K562 (cell line): ENCODE measurements around the gene PTPN12. TPM values are rescaled to one million over a fixed set of nuclear protein-coding genes. Genes with fewer than 3 reads are reported as not detected.

Experiments used
- ATAC-seq: fragments of 200-7000 bp; cut with Tn5 transposase; 3 replicates; pipeline ENCODE4 v1.9.1; 2020; ENCODE audit warnings: moderate library complexity
- BruUV-seq: library from RNA; stranded (reverse); fragments of 400-500 nt; replicated peaks from 2 replicates; lab custom pipeline; 2021; lab: Mats Ljungman, UMichigan
- CTCF ChIA-PET: fragments of 300-600 bp; formaldehyde crosslinking; extraction: SDS; loops from one replicate; lab custom pipeline; 2021; ENCODE audit warnings: low intra/inter-chr PET ratio; lab: Yijun Ruan, JAX
- POLR2A ChIA-PET: fragments of 300-600, 350-650 bp; sonication (Branson Sonifier 250); formaldehyde crosslinking; extraction: SDS; loops from one replicate; lab custom pipeline; 2021; ENCODE audit warnings: antibody characterized with exemption, inconsistent platforms; lab: Yijun Ruan, JAX
- DNase-seq, 4 experiments: peaks; one replicate each; pipeline versions ENCODE4 v3.0.0 to v3.0.0-alpha.2; 2011 to 2018; ENCODE audit warnings: low spot score in 3 of 4, mixed read lengths in 3 of 4; ENCODE audit errors: extremely low read depth in 1 of 4
- FAIRE-seq: peaks from 2 replicates; lab custom pipeline; 2011; peaks lifted over from hg19 to GRCh38; lab: Jason Lieb, UNC
- H2AFZ ChIP-seq: 2 replicates; pipeline ENCODE4 v1.6.0; 2011; ENCODE audit warnings: low read depth, low read length, control low read depth, inconsistent platforms
- H3K27ac ChIP-seq: fragments of 200-600 bp; 3 replicates; pipeline ENCODE4 v1.8.0; 2011; ENCODE audit warnings: low read depth, mild to moderate bottlenecking, control low read depth, inconsistent platforms, low read length, moderate library complexity, mixed read lengths; ENCODE audit errors: extremely low read depth
- H3K27me3 ChIP-seq, 2 experiments: fragments of 300-600 bp in 1 of 2; 2 replicates in 1 of 2; 3 replicates in 1 of 2; pipeline versions ENCODE4 v1.6.0 to v1.8.0; 2011; ENCODE audit warnings: inconsistent platforms in 2 of 2, low read length in 2 of 2, mild to moderate bottlenecking in 1 of 2, mixed read lengths in 1 of 2, moderate library complexity in 1 of 2; ENCODE audit not compliant: control insufficient read depth in 2 of 2, insufficient read depth in 2 of 2
- H3K36me3 ChIP-seq: fragments of 300-600 bp; 3 replicates; pipeline ENCODE4 v1.8.0; 2011; ENCODE audit warnings: mild to moderate bottlenecking, low read length, inconsistent platforms; ENCODE audit not compliant: control insufficient read depth, insufficient read depth
- H3K4me1 ChIP-seq, 2 experiments: fragments of 200-600 bp in 1 of 2; replicated peaks in 1 of 2; 2 replicates in 1 of 2; 3 replicates in 1 of 2; pipeline versions ENCODE4 v1.5.1 to v1.8.0; 2011; ENCODE audit warnings: inconsistent platforms in 2 of 2, low read length in 2 of 2, mild to moderate bottlenecking in 1 of 2, mixed read lengths in 1 of 2, moderate library complexity in 1 of 2; ENCODE audit not compliant: control insufficient read depth in 2 of 2, insufficient read depth in 2 of 2
- H3K4me2 ChIP-seq: 2 replicates; pipeline ENCODE4 v1.6.1; 2011; ENCODE audit warnings: low read length, control low read depth, inconsistent platforms, mixed read lengths; ENCODE audit not compliant: insufficient read depth
- H3K4me3 ChIP-seq: fragments of 200-600 bp; sonication (generic), shearing (Covaris generic); 2 replicates; pipeline ENCODE4 v1.5.1; 2016; ENCODE audit warnings: control low read depth, inconsistent platforms
- H3K79me2 ChIP-seq: fragments of 200-600 bp; 3 replicates; pipeline ENCODE4 v1.8.0; 2011; ENCODE audit warnings: low read length, inconsistent platforms; ENCODE audit not compliant: control insufficient read depth, insufficient read depth
- H3K9ac ChIP-seq, 2 experiments: 2 replicates each; pipeline versions ENCODE4 v1.6.0 to v1.6.1; 2011; ENCODE audit warnings: low read depth in 2 of 2, low read length in 2 of 2, control low read depth in 1 of 2, inconsistent platforms in 1 of 2, mild to moderate bottlenecking in 1 of 2, mixed read lengths in 1 of 2; ENCODE audit not compliant: insufficient read depth in 1 of 2
- H3K9me1 ChIP-seq: one replicate; pipeline ENCODE4 v1.6.0; 2011; ENCODE audit warnings: inconsistent platforms, mild to moderate bottlenecking, low read length, moderate library complexity; ENCODE audit not compliant: control insufficient read depth, insufficient read depth
- H3K9me3 ChIP-seq: replicated peaks from 2 replicates; pipeline ENCODE4 v1.5.1; 2011; ENCODE audit warnings: low read depth, low read length, inconsistent platforms; ENCODE audit not compliant: control insufficient read depth, insufficient read depth
- H4K20me1 ChIP-seq: replicated peaks from 2 replicates; pipeline ENCODE4 v1.6.1; 2011; ENCODE audit warnings: low read length, inconsistent platforms, mixed read lengths; ENCODE audit not compliant: control insufficient read depth, insufficient read depth
- CBX1 ChIP-seq: sonication (generic); IDR thresholded peaks from 2 replicates; pipeline ENCODE4 v1.6.1; 2016; ENCODE audit warnings: antibody characterized with exemption, low read depth, mild to moderate bottlenecking
- CEBPB ChIP-seq: fragments of 450-650 bp; IDR thresholded peaks from 2 replicates; pipeline ENCODE4 v1.6.1; 2016; ENCODE audit warnings: missing genetic modification characterization, missing compliant biosample characterization
- CEBPG ChIP-seq, 3 experiments: fragments of 200-800 bp in 1 of 3; sonication (Bioruptor generic) in 1 of 3; sonication (generic) in 1 of 3; formaldehyde crosslinking in 1 of 3; IDR thresholded peaks in 2 of 3; conservative IDR thresholded peaks in 1 of 3; 2 replicates each; pipeline versions ENCODE4 v1.6.1 to v1.8.0; 2016 to 2022; ENCODE audit warnings: missing compliant biosample characterization in 2 of 3, missing genetic modification characterization in 2 of 3, mild to moderate bottlenecking in 1 of 3, missing genetic modification reagents in 1 of 3
- DNMT1 ChIP-seq: fragments of 450-650 bp; IDR thresholded peaks from 2 replicates; pipeline ENCODE4 v1.6.1; 2016; ENCODE audit warnings: antibody characterized with exemption, mild to moderate bottlenecking
- NELFE ChIP-seq: IDR thresholded peaks from 2 replicates; pipeline ENCODE4 v1.6.1; 2011; ENCODE audit warnings: mild to moderate bottlenecking; ENCODE audit not compliant: insufficient read depth, insufficient read length
- NFIC ChIP-seq: fragments of 450-650 bp; IDR thresholded peaks from 2 replicates; pipeline ENCODE4 v1.6.1; 2017; ENCODE audit warnings: mild to moderate bottlenecking, inconsistent platforms
- NFXL1 ChIP-seq: fragments of 450-650 bp; formaldehyde crosslinking; IDR thresholded peaks from 2 replicates; pipeline ENCODE4 v1.4.0; 2021; ENCODE audit warnings: mild to moderate bottlenecking
- SMAD3 ChIP-seq: fragments of 450-650 bp; formaldehyde crosslinking; conservative IDR thresholded peaks from 2 replicates; pipeline ENCODE4 v1.4.0; 2020; ENCODE audit warnings: mild to moderate bottlenecking
- ZMIZ1 ChIP-seq, 2 experiments: fragments of 150-350 bp in 1 of 2; IDR thresholded peaks; 2 replicates each; pipeline ENCODE4 v1.6.1; 2012 to 2016; ENCODE audit warnings: low read depth in 2 of 2, low read length in 2 of 2, mild to moderate bottlenecking in 1 of 2, moderate library complexity in 1 of 2
- ZNF280B ChIP-seq: fragments of 250-450 bp; sonication (Bioruptor Pico); IDR thresholded peaks from 2 replicates; pipeline ENCODE4 v1.5.1; 2021; ENCODE audit warnings: mild to moderate bottlenecking
- ZSCAN32 ChIP-seq: fragments of 450-650 bp; formaldehyde crosslinking; IDR thresholded peaks from 2 replicates; pipeline ENCODE4 v1.4.0; 2020; ENCODE audit warnings: mild to moderate bottlenecking, moderate library complexity
- WGBS: fragments of 100-300 bp; shearing (Covaris generic); methylation state at CpG from one replicate; pipeline ENCODE4 v1.1.6; 2016; ENCODE audit warnings: low coverage, mixed read lengths; ENCODE audit not compliant: insufficient coverage; ENCODE audit errors: missing lambda C conversion rate; 5-methylcytosine and 5-hydroxymethylcytosine counted together
- in situ Hi-C: fragments of 300-500 bp; cut with MboI; formaldehyde crosslinking; loops from 4 replicates; pipeline ENCODE4 v1.15.0; 2018; ENCODE audit warnings: inconsistent platforms, mixed read lengths
- intact Hi-C: fragments of 100-400 bp; cut with micrococcal nuclease; formaldehyde crosslinking; loops from 2 replicates; pipeline ENCODE4 v1.14.2; 2022
- polyA plus RNA-seq, 8 experiments: library from polyadenylated mRNA; depleted of rRNA in 4 of 8; stranded (reverse) in 5 of 8; unstranded in 3 of 8; fragments of >200 nt; fragmentation: Nextera tagmentation in 2 of 8; fragmentation: Illumina TruSeq in 1 of 8; extraction: Ambion mirVana in 2 of 8; extraction: Trizol in 1 of 8; gene quantifications; 2 replicates each; pipeline versions ENCODE4 v1.2.1 to v1.2.3, GENCODE V29; 2011 to 2014; ENCODE audit warnings: inconsistent platforms in 1 of 8, missing spikeins in 1 of 8
- total RNA-seq, 7 experiments: library from RNA; depleted of rRNA in 6 of 7; stranded (reverse); fragments of >200 nt in 6 of 7; fragmentation: Illumina TruSeq in 2 of 7; extraction: Trizol in 2 of 7; gene quantifications; 2 replicates each; pipeline versions ENCODE4 v1.2.1 to v1.2.3, GENCODE V29; 2011 to 2021; ENCODE audit warnings: low replicate concordance in 1 of 7
- TF ChIP-seq, protein P1 (sequence below): fragments of 250-450 bp; sonication (Bioruptor Pico); IDR thresholded peaks from 2 replicates; pipeline ENCODE4 v1.5.0; 2020; ENCODE audit warnings: mild to moderate bottlenecking
- TF ChIP-seq, protein P2 (sequence below): IDR thresholded peaks from 2 replicates; pipeline ENCODE4 v1.6.1; 2011; ENCODE audit not compliant: insufficient read length; ENCODE audit errors: extremely low read depth

PTPN12 gene
- total and polyA plus RNA-seq, 9 of the 15 experiments (the other 6 are each of a cell fraction or from before 2014, with no cell fraction given) = 15.3 to 79.8 (median 26.6) TPM

DNA sequence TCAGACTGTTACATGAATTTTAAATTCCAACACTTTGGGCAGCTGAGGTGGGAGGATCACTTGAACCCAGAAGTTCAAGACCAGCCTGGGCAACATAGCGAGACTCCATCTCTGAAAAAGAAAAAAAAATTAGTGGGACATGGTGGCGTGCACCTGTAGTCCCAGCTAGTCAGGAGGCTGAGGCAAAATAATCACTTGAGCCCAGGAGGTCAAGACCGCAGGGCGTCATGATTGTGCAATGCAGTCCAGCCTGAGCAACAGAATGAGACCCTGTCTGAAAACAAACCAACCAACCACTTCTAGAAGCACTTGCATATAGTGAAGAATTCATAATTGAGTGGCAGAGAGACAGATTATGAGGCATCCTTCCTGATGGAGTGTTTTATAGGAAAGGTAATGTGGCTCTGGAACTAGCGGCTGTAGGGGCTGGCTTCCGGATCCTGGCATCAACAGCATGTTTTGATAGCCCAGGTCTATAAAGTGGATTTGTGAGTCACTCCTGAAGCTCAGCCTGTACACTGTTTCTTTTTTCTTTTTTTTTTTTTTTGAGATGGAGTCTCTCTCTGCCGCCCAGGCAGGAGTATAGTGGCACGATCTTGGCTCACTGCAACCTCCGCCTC is 118.9 kb downstream of the PTPN12 start:
- POLR2A ChIA-PET = interaction anchor here (0.7 kb wide), 1 partner anchor 475 kb away, joined by 3 read pairs; no protein-coding TSS in a partner anchor
- no peak overlapping the region for H3K27ac ChIP-seq
- H3K9me3 ChIP-seq = no peaks in the 10 kb centered on the region
- no peaks in the 10 kb centered on the region for H3K36me3 ChIP-seq
- no TSS peak for BruUV-seq
- no peak for DNase-seq
- in situ Hi-C loops = loop anchor here (5.0 to 25.0 kb wide), 2 partner anchors 96 to 556 kb away; no protein-coding TSS in a partner anchor
- no peak for FAIRE-seq
- H4K20me1 ChIP-seq = no peaks in the 10 kb centered on the region
- CTCF ChIA-PET = interaction anchor here (0.7 kb wide), 1 partner anchor 722 kb away, joined by 3 read pairs; no protein-coding TSS in a partner anchor
- no peaks in the 10 kb centered on the region for H3K27me3 ChIP-seq
- ATAC-seq = no peak
- intact Hi-C loops = loop anchor here (5.0 to 10.0 kb wide), 3 partner anchors 286 to 569 kb away; no protein-coding TSS in a partner anchor
- WGBS = 90% methylated on average over 9 of the region's 9 CpGs
- H2AFZ ChIP-seq = no peak overlapping the region
- H3K4me2 ChIP-seq = no peak overlapping the region
- H3K9me1 ChIP-seq = no peaks in the 10 kb centered on the region
- no peaks in the 10 kb centered on the region for H3K79me2 ChIP-seq
- H3K9ac ChIP-seq = no peak overlapping the region
- no peak for TF ChIP-seq CBX1
- TF ChIP-seq DNMT1 = no peak
- TF ChIP-seq CEBPB (tag) = peak; percentile 68
- TF ChIP-seq, protein P1, sequence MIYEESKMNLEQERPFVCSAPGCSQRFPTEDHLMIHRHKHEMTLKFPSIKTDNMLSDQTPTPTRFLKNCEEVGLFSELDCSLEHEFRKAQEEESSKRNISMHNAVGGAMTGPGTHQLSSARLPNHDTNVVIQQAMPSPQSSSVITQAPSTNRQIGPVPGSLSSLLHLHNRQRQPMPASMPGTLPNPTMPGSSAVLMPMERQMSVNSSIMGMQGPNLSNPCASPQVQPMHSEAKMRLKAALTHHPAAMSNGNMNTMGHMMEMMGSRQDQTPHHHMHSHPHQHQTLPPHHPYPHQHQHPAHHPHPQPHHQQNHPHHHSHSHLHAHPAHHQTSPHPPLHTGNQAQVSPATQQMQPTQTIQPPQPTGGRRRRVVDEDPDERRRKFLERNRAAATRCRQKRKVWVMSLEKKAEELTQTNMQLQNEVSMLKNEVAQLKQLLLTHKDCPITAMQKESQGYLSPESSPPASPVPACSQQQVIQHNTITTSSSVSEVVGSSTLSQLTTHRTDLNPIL (CRISPR knock-in tag) = no peak
- TF ChIP-seq ZSCAN32 (CRISPR knock-in tag) = no peak
- TF ChIP-seq NELFE = no peak
- no peak for TF ChIP-seq SMAD3 (CRISPR knock-in tag)
- TF ChIP-seq CEBPG (CRISPR knock-in tag; IDR thresholded peaks at IDR 0.05) = 0 out of 2 replicates have a peak, but pooled peaks have one; percentile 46
- 0 out of 4 replicates have a peak, but pooled peaks of 1 of the 2 experiments have one; percentile 33 for TF ChIP-seq CEBPG (tag; conservative IDR thresholded peaks at IDR 0.05 in 1 of 2, IDR thresholded peaks at IDR 0.05 in 1 of 2)
- no peak for TF ChIP-seq NFXL1 (CRISPR knock-in tag)
- no peak for TF ChIP-seq ZMIZ1 (IDR thresholded peaks at IDR 0.05; ENCODE audit: low read depth in 2 of 2, low read length in 2 of 2)
- TF ChIP-seq, protein P2, sequence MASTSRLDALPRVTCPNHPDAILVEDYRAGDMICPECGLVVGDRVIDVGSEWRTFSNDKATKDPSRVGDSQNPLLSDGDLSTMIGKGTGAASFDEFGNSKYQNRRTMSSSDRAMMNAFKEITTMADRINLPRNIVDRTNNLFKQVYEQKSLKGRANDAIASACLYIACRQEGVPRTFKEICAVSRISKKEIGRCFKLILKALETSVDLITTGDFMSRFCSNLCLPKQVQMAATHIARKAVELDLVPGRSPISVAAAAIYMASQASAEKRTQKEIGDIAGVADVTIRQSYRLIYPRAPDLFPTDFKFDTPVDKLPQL = no peak
- no peak for TF ChIP-seq NFIC
- no peak for TF ChIP-seq ZNF280B
- no peaks in the 10 kb centered on the region for H3K4me1 ChIP-seq
- no peak overlapping the region for H3K4me3 ChIP-seq
